CD8-positive, alpha-beta memory T cell (primary cell): ENCODE results near the gene NHS. TPM values are rescaled to one million over a fixed set of nuclear protein-coding genes. Genes with fewer than 3 reads are reported as not detected.

Experiments
- CTCF ChIA-PET: fragments of 350-600 bp; sonication (Branson Sonifier 250); formaldehyde crosslinking; loops from one replicate; lab custom pipeline; 2021; ENCODE audit warnings: antibody characterized with exemption; lab: Charles Lee
- POLR2A ChIA-PET: fragments of 350-600 bp; sonication (Branson Sonifier 250); formaldehyde crosslinking; loops from one replicate; lab custom pipeline; 2021; ENCODE audit warnings: antibody characterized with exemption; lab: Charles Lee
- DNase-seq, 5 donors: peaks; one replicate each; pipeline versions ENCODE4 v3.0.0 to v3.0.0-alpha.2; 2020 to 2022; ENCODE audit warnings: mixed read lengths in 1 of 5
- H3K27ac ChIP-seq: one replicate; pipeline ENCODE4 v1.7.0; 2013; ENCODE audit warnings: low read depth, mild to moderate bottlenecking, low read length, moderate library complexity
- H3K27me3 ChIP-seq: 2 replicates; pipeline ENCODE4 v1.7.0; 2013; ENCODE audit warnings: low read length, mild to moderate bottlenecking; ENCODE audit not compliant: insufficient read depth, poor library complexity, severe bottlenecking
- H3K36me3 ChIP-seq: 2 replicates; pipeline ENCODE4 v1.7.0; 2013; ENCODE audit warnings: mild to moderate bottlenecking, low read length, moderate library complexity; ENCODE audit not compliant: insufficient read depth
- H3K4me1 ChIP-seq: 2 replicates; pipeline ENCODE4 v1.7.0; 2013; ENCODE audit warnings: mild to moderate bottlenecking, low read length, moderate library complexity; ENCODE audit not compliant: insufficient read depth
- H3K4me3 ChIP-seq: 2 replicates; pipeline ENCODE4 v1.7.0; 2013; ENCODE audit warnings: mild to moderate bottlenecking, low read length
- H3K9me3 ChIP-seq: 2 replicates; pipeline ENCODE4 v1.7.0; 2013; ENCODE audit warnings: mild to moderate bottlenecking, low read length
- H3K27ac Mint-ChIP-seq, 8 donors: one replicate each; pipeline ENCODE4 v1.8.0; 2020 to 2021; ENCODE audit warnings: mixed read lengths in 8 of 8, mild to moderate bottlenecking in 6 of 8, inconsistent platforms in 3 of 8, moderate library complexity in 3 of 8
- H3K27me3 Mint-ChIP-seq, 2 donors: one replicate each; pipeline ENCODE4 v1.8.0; 2020 to 2021; ENCODE audit warnings: mixed read lengths in 2 of 2, mild to moderate bottlenecking in 1 of 2, moderate library complexity in 1 of 2
- H3K36me3 Mint-ChIP-seq, 3 donors: one replicate each; pipeline ENCODE4 v1.8.0; 2020 to 2021; ENCODE audit warnings: mixed read lengths in 3 of 3, inconsistent platforms in 1 of 3, mild to moderate bottlenecking in 1 of 3
- H3K4me1 Mint-ChIP-seq, 3 donors: one replicate each; pipeline ENCODE4 v1.8.0; 2020 to 2021; ENCODE audit warnings: mixed read lengths in 3 of 3, inconsistent platforms in 1 of 3, mild to moderate bottlenecking in 1 of 3
- H3K4me3 Mint-ChIP-seq, 7 donors: one replicate each; pipeline ENCODE4 v1.8.0; 2020 to 2021; ENCODE audit warnings: mixed read lengths in 7 of 7, mild to moderate bottlenecking in 6 of 7, moderate library complexity in 4 of 7, inconsistent platforms in 2 of 7
- H3K9me3 Mint-ChIP-seq, 5 donors: one replicate each; pipeline ENCODE4 v1.8.0; 2020 to 2022; ENCODE audit warnings: mixed read lengths in 5 of 5, mild to moderate bottlenecking in 3 of 5, moderate library complexity in 2 of 5, inconsistent platforms in 1 of 5
- polyA plus RNA-seq: library from polyadenylated mRNA; unstranded; fragments of 300-500 nt; fragmentation: Illumina TruSeq; gene quantifications from one replicate; pipeline ENCODE4 v1.2.3, GENCODE V29; 2021
- total RNA-seq, 2 experiments: library from RNA; stranded (reverse); gene quantifications; one replicate each; pipeline ENCODE4 v1.2.3, GENCODE V29; 2021

Gene NHS
- total and polyA plus RNA-seq, 3 experiments from 2014 or later = 9.6 to 11.3 TPM; not detected in 1

GRCh38 chrX:17748684-17749083 lies 373.7 kb downstream of the NHS start:
- Mint-ChIP-seq H3K4me1 (no peaks in the 10 kb centered on the region), H3K27ac (no peak overlapping the region)

DNA sequence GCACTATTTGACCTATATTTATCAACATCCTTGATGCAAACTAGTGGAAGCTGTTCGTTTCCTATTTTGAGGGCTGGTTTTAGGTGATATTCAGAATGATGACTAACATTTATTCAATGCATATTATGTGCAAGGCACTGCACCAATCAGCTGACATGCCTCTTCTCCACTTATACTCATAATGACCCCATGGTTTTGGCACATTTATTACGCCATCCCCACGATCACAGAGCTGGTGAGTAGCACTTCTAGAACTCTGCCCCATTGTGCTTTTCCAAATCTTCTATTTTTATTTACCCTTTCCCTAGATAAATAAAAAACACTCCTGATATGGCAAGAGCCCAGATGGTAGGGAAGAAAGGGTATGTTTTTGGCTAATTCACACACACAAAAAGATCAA lies 375.4 kb downstream of the NHS start:
- Mint-ChIP-seq H3K27ac (no peak overlapping the region), H3K27me3 (peaks cover 0 to 7% of the 10 kb centered on the region in 2 donors), H3K36me3 (peaks cover 0 to 7% (median 6%) of the 10 kb centered on the region in 3 donors), H3K4me3 (no peak overlapping the region), H3K9me3 (peaks cover 0 to 1% (median 0%) of the 10 kb centered on the region in 5 donors), H3K4me1 (no peaks in the 10 kb centered on the region)
- POLR2A ChIA-PET = no interaction called here
- no peak overlapping the region for H3K27ac ChIP-seq
- no peak for DNase-seq
- H3K9me3 ChIP-seq = no peaks in the 10 kb centered on the region
- no peak overlapping the region for H3K4me3 ChIP-seq
- CTCF ChIA-PET = no interaction called here
- no peaks in the 10 kb centered on the region for H3K4me1 ChIP-seq
- no peaks in the 10 kb centered on the region for H3K27me3 ChIP-seq
- peaks cover 5% of the 10 kb centered on the region for H3K36me3 ChIP-seq

More at GRCh38 chrX:17748684-17749083, 373.7 kb downstream of the NHS start:
- Histone ChIP-seq H3K27me3 (no peaks in the 10 kb centered on the region), H3K36me3 (peaks cover 5% of the 10 kb centered on the region), H3K9me3 (no peaks in the 10 kb centered on the region), H3K27ac (no peak overlapping the region), H3K4me3 (no peak overlapping the region), H3K4me1 (no peaks in the 10 kb centered on the region)
- Mint-ChIP-seq H3K27me3 (peaks cover 0 to 7% of the 10 kb centered on the region in 2 donors), H3K36me3 (peaks cover 0 to 7% (median 6%) of the 10 kb centered on the region in 3 donors), H3K9me3 (peaks cover 0 to 1% (median 0%) of the 10 kb centered on the region in 5 donors), H3K4me3 (no peak overlapping the region)
- CTCF ChIA-PET = no interaction called here
- no peak for DNase-seq
- POLR2A ChIA-PET = no interaction called here

GRCh38 chrX:17758382-17758781 lies 383.4 kb downstream of the NHS start:
- ChIA-PET CTCF (no interaction called here), POLR2A (no interaction called here)
- Mint-ChIP-seq H3K4me3 (no peak overlapping the region), H3K4me1 (peaks cover 0 to 2% (median 0%) of the 10 kb centered on the region in 3 donors), H3K36me3 (no peaks in the 10 kb centered on the region), H3K9me3 (peaks cover 0 to 1% (median 0%) of the 10 kb centered on the region in 5 donors), H3K27ac (no peak overlapping the region), H3K27me3 (no peaks in the 10 kb centered on the region)
- Histone ChIP-seq H3K27ac (no peak overlapping the region), H3K9me3 (no peaks in the 10 kb centered on the region), H3K27me3 (no peaks in the 10 kb centered on the region), H3K4me3 (no peak overlapping the region), H3K36me3 (no peaks in the 10 kb centered on the region), H3K4me1 (no peaks in the 10 kb centered on the region)
- no peak for DNase-seq

GRCh38 chrX:17759990-17760389 lies 385.0 kb downstream of the NHS start:
- Histone ChIP-seq H3K27ac (no peak overlapping the region), H3K27me3 (no peaks in the 10 kb centered on the region), H3K4me1 (no peaks in the 10 kb centered on the region), H3K9me3 (no peaks in the 10 kb centered on the region), H3K36me3 (no peaks in the 10 kb centered on the region), H3K4me3 (no peak overlapping the region)
- CTCF ChIA-PET = no interaction called here
- Mint-ChIP-seq H3K4me3 (no peak overlapping the region), H3K9me3 (peaks cover 0 to 1% (median 0%) of the 10 kb centered on the region in 5 donors), H3K36me3 (no peaks in the 10 kb centered on the region), H3K4me1 (peaks cover 0 to 2% (median 0%) of the 10 kb centered on the region in 3 donors), H3K27ac (no peak overlapping the region), H3K27me3 (no peaks in the 10 kb centered on the region)
- POLR2A ChIA-PET = no interaction called here
- no peak for DNase-seq

GRCh38 chrX:17767734-17768133 lies 392.7 kb downstream of the NHS start:
- H3K27ac ChIP-seq = no peak overlapping the region
- H3K4me3 ChIP-seq = no peak overlapping the region
- Mint-ChIP-seq H3K36me3 (no peaks in the 10 kb centered on the region), H3K27me3 (no peaks in the 10 kb centered on the region), H3K27ac (no peak overlapping the region), H3K4me3 (no peak overlapping the region), H3K4me1 (no peaks in the 10 kb centered on the region), H3K9me3 (no peaks in the 10 kb centered on the region)
- H3K9me3 ChIP-seq = no peaks in the 10 kb centered on the region
- no peaks in the 10 kb centered on the region for H3K36me3 ChIP-seq
- ChIA-PET POLR2A (no interaction called here), CTCF (no interaction called here)
- H3K4me1 ChIP-seq = peaks cover 36% of the 10 kb centered on the region
- no peaks in the 10 kb centered on the region for H3K27me3 ChIP-seq
- no peak for DNase-seq

DNA sequence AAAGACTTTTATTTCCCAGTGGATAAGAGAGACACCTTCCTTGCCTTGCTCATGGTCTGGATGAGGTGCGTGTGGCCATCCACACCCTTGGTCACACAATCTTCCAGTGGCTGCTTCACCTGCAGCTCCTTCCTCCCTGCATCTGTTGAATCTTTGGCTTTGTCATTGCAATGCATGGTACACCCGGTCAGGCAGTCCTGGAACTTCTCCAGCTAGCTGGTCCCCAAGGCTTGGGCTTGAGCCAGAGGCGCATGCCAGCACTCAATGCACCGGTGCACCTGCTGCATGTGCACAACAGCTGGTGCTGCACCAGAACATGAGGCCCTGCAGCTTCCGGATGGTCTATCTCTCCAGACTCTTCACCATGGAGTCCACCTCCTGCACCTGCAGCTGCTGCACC lies 394.0 kb downstream of the NHS start:
- no peak overlapping the region for H3K27ac Mint-ChIP-seq
- Histone ChIP-seq H3K36me3 (no peaks in the 10 kb centered on the region), H3K9me3 (no peaks in the 10 kb centered on the region), H3K4me3 (no peak overlapping the region), H3K4me1 (peaks cover 47% of the 10 kb centered on the region), H3K27me3 (no peaks in the 10 kb centered on the region), H3K27ac (no peak overlapping the region)
- no peaks in the 10 kb centered on the region for H3K4me1 Mint-ChIP-seq
- CTCF ChIA-PET = no interaction called here
- H3K9me3 Mint-ChIP-seq = no peaks in the 10 kb centered on the region
- DNase-seq = no peak
- no peaks in the 10 kb centered on the region for H3K27me3 Mint-ChIP-seq
- no peak overlapping the region for H3K4me3 Mint-ChIP-seq
- no peaks in the 10 kb centered on the region for H3K36me3 Mint-ChIP-seq
- POLR2A ChIA-PET = no interaction called here

DNA sequence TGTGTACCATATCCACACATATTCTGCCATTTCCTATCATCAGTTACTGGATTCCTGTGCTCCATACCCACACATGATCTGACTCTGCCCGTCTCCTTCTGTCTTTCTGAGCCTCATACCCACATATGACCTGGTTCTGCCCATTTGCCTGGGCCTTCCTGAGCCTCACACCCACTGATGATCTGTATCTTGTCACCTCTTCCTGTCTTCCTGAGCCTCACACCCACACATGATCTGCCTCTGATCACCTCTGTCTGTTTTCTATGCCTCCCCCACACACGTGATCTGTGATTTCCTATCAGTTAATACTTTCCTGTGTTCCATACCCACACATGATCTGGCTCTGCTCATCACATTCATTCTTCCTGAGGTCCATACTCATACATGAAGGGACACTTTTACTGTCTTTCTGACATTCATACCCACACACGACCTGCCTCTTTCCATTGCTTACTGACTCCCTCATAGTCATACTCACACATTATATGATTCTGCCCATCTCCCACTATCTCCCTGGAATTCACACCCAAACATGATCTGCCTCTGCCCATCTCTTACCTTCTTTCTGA lies 394.8 kb downstream of the NHS start:
- H3K9me3 ChIP-seq = no peaks in the 10 kb centered on the region
- H3K4me1 ChIP-seq = peaks cover 47% of the 10 kb centered on the region
- no peak overlapping the region for H3K27ac ChIP-seq
- Mint-ChIP-seq H3K9me3 (no peaks in the 10 kb centered on the region), H3K4me1 (no peaks in the 10 kb centered on the region), H3K4me3 (no peak overlapping the region), H3K27me3 (no peaks in the 10 kb centered on the region), H3K36me3 (no peaks in the 10 kb centered on the region), H3K27ac (no peak overlapping the region)
- DNase-seq = no peak
- H3K27me3 ChIP-seq = no peaks in the 10 kb centered on the region
- H3K4me3 ChIP-seq = no peak overlapping the region
- no peaks in the 10 kb centered on the region for H3K36me3 ChIP-seq
- POLR2A ChIA-PET = no interaction called here
- CTCF ChIA-PET = no interaction called here

GRCh38 chrX:17773221-17773876 lies 398.3 kb downstream of the NHS start:
- DNase-seq = no peak
- ChIA-PET CTCF (no interaction called here), POLR2A (no interaction called here)
- no peak overlapping the region for H3K4me3 Mint-ChIP-seq
- no peaks in the 10 kb centered on the region for H3K27me3 Mint-ChIP-seq
- Histone ChIP-seq H3K4me3 (no peak overlapping the region), H3K27ac (no peak overlapping the region), H3K9me3 (no peaks in the 10 kb centered on the region), H3K36me3 (no peaks in the 10 kb centered on the region), H3K4me1 (peaks cover 36% of the 10 kb centered on the region), H3K27me3 (no peaks in the 10 kb centered on the region)
- no peaks in the 10 kb centered on the region for H3K36me3 Mint-ChIP-seq
- H3K9me3 Mint-ChIP-seq = peaks cover 0 to 4% (median 0%) of the 10 kb centered on the region in 5 donors
- H3K27ac Mint-ChIP-seq = no peak overlapping the region
- H3K4me1 Mint-ChIP-seq = no peaks in the 10 kb centered on the region
